HCT116 (cell line): Measurements from ENCODE around the gene CCDC116. TPM values are rescaled to one million over a fixed set of nuclear protein-coding genes. Genes with fewer than 3 reads are reported as not detected.

Experiments used
- ATAC-seq: fragments of 200-7000 bp; cut with Tn5 transposase; 2 replicates; pipeline ENCODE4 v1.9.1; 2020; ENCODE audit warnings: mild to moderate bottlenecking, moderate library complexity
- BruUV-seq: library from RNA; stranded (reverse); fragments of 400-500 nt; replicated peaks from 2 replicates; lab custom pipeline; 2021; lab: Mats Ljungman, UMichigan
- CTCF ChIA-PET: fragments of 300-600 bp; sonication (Branson Sonifier 250); formaldehyde crosslinking; loops from one replicate; lab custom pipeline; 2021; ENCODE audit warnings: antibody characterized with exemption; lab: Charles Lee
- POLR2A ChIA-PET: fragments of 300-600, 350-600 bp; sonication (Branson Sonifier 250); formaldehyde crosslinking; loops from one replicate; lab custom pipeline; 2021; ENCODE audit warnings: antibody characterized with exemption; lab: Charles Lee
- RAD21 ChIA-PET, 2 experiments: fragments of 300-600 bp; sonication (Branson Sonifier 250); formaldehyde crosslinking; loops; one replicate each; lab custom pipeline; 2023; ENCODE audit warnings: low total read pairs in 2 of 2; ENCODE audit not compliant: uncharacterized antibody in 2 of 2, unreplicated experiment in 2 of 2, low non-redundant PET in 1 of 2; lab: Charles Lee
- DNase-seq: peaks from one replicate; pipeline ENCODE4 v3.0.0-alpha.2; 2010; ENCODE audit warnings: low read depth, low spot score
- H2AFZ ChIP-seq: fragments of 200-600 bp; shearing (Covaris generic), sonication (generic); 2 replicates; pipeline ENCODE4 v1.6.1; 2017; ENCODE audit warnings: low read depth, mixed run types, mixed read lengths, antibody characterized with exemption, low read length; ENCODE audit not compliant: poor library complexity, severe bottlenecking
- H3K27ac ChIP-seq: 2 replicates; pipeline ENCODE4 v1.5.1; 2012; ENCODE audit warnings: low read depth, low read length
- H3K27me3 ChIP-seq: fragments of 200-600 bp; sonication (generic); 2 replicates; pipeline ENCODE4 v1.6.1; 2016; ENCODE audit warnings: mixed run types, low read length, mixed read lengths; ENCODE audit not compliant: insufficient read depth
- H3K36me3 ChIP-seq, 2 experiments: fragments of 200-500 bp in 1 of 2; fragments of 200-600 bp in 1 of 2; sonication (Bioruptor generic) in 1 of 2; sonication (generic) in 1 of 2; 2 replicates each; pipeline versions ENCODE4 v1.5.1 to v1.6.1; 2014 to 2016; ENCODE audit warnings: low read length in 2 of 2, inconsistent platforms in 1 of 2, mixed read lengths in 1 of 2, mixed run types in 1 of 2; ENCODE audit not compliant: insufficient read depth in 2 of 2, control insufficient read depth in 1 of 2
- H3K4me1 ChIP-seq, 2 experiments: fragments of 200-600 bp in 1 of 2; sonication (generic) in 1 of 2; 2 replicates each; pipeline versions ENCODE4 v1.5.1 to v1.6.1; 2012 to 2017; ENCODE audit warnings: low read length in 2 of 2, inconsistent platforms in 1 of 2, mild to moderate bottlenecking in 1 of 2, mixed read lengths in 1 of 2, mixed run types in 1 of 2, moderate library complexity in 1 of 2; ENCODE audit not compliant: insufficient read depth in 2 of 2, control insufficient read depth in 1 of 2
- H3K4me2 ChIP-seq: fragments of 200-600 bp; sonication (generic); 2 replicates; pipeline ENCODE4 v1.6.1; 2017; ENCODE audit warnings: mixed run types, low read length, mixed read lengths
- H3K4me3 ChIP-seq, 2 experiments: fragments of 200-600 bp in 1 of 2; sonication (generic) in 1 of 2; replicated peaks in 1 of 2; 2 replicates each; pipeline ENCODE4 v1.5.1; 2011 to 2016; ENCODE audit warnings: low read length in 2 of 2, control low read depth in 1 of 2, low read depth in 1 of 2, mild to moderate bottlenecking in 1 of 2, mixed read lengths in 1 of 2, mixed run types in 1 of 2
- H3K79me2 ChIP-seq: fragments of 200-600 bp; sonication (generic); 2 replicates; pipeline ENCODE4 v1.6.1; 2017; ENCODE audit warnings: mild to moderate bottlenecking, mixed run types, low read length, moderate library complexity, mixed read lengths; ENCODE audit not compliant: insufficient read depth
- H3K9ac ChIP-seq: fragments of 200-600 bp; sonication (generic); 2 replicates; pipeline ENCODE4 v1.6.1; 2016; ENCODE audit warnings: low read length, mixed read lengths
- H3K9me2 ChIP-seq: fragments of 200-600 bp; sonication (generic), shearing (Covaris generic); 2 replicates; pipeline ENCODE4 v1.6.1; 2017; ENCODE audit warnings: mixed run types, mild to moderate bottlenecking, moderate library complexity; ENCODE audit not compliant: insufficient read depth
- H3K9me3 ChIP-seq, 2 experiments: fragments of 200-500 bp in 1 of 2; fragments of 200-600 bp in 1 of 2; sonication (Bioruptor generic) in 1 of 2; sonication (generic) in 1 of 2; 2 replicates each; pipeline ENCODE4 v1.6.1; 2014 to 2017; ENCODE audit warnings: low read length in 2 of 2, mixed read lengths in 2 of 2, inconsistent platforms in 1 of 2, low read depth in 1 of 2, mild to moderate bottlenecking in 1 of 2, mixed run types in 1 of 2, moderate library complexity in 1 of 2; ENCODE audit not compliant: control insufficient read depth in 1 of 2, insufficient read depth in 1 of 2
- H4K20me1 ChIP-seq: fragments of 200-600 bp; sonication (generic), shearing (Covaris generic); 2 replicates; pipeline ENCODE4 v1.6.1; 2017; ENCODE audit warnings: mixed run types, mild to moderate bottlenecking, moderate library complexity; ENCODE audit not compliant: insufficient read depth
- CBX3 ChIP-seq: IDR thresholded peaks from 2 replicates; pipeline ENCODE4 v1.6.1; 2012; ENCODE audit warnings: low read depth
- CEBPB ChIP-seq: IDR thresholded peaks from 2 replicates; pipeline ENCODE4 v1.6.1; 2012; ENCODE audit warnings: low read depth
- EGR1 ChIP-seq: IDR thresholded peaks from 2 replicates; pipeline ENCODE4 v1.6.1; 2012; ENCODE audit warnings: low read depth
- EZH2 ChIP-seq: fragments of 200-600 bp; sonication (generic); IDR thresholded peaks from 2 replicates; pipeline ENCODE4 v1.6.1; 2017; ENCODE audit warnings: antibody characterized with exemption, mixed run types
- FOSL1 ChIP-seq: IDR thresholded peaks from 2 replicates; pipeline ENCODE4 v1.6.1; 2012; ENCODE audit warnings: low read depth
- JUND ChIP-seq: IDR thresholded peaks from 2 replicates; pipeline ENCODE4 v1.6.1; 2012
- POLR2A ChIP-seq: IDR thresholded peaks from 2 replicates; pipeline ENCODE4 v1.7.0; 2011; ENCODE audit warnings: borderline replicate concordance; ENCODE audit not compliant: insufficient read depth, insufficient read length; ENCODE audit errors: extremely low read depth
- POLR2AphosphoS5 ChIP-seq: IDR thresholded peaks from 2 replicates; pipeline ENCODE4 v1.6.1; 2011; ENCODE audit warnings: mild to moderate bottlenecking, low read depth, low read length, moderate library complexity
- RAD21 ChIP-seq: IDR thresholded peaks from 2 replicates; pipeline ENCODE4 v1.6.1; 2012; ENCODE audit warnings: low read depth, mild to moderate bottlenecking
- SRF ChIP-seq: IDR thresholded peaks from 2 replicates; pipeline ENCODE4 v1.6.1; 2012; ENCODE audit warnings: low read depth
- TCF7L2 ChIP-seq: IDR thresholded peaks from 2 replicates; pipeline ENCODE4 v1.7.0; 2011; ENCODE audit warnings: borderline replicate concordance, inconsistent platforms; ENCODE audit not compliant: insufficient read depth, insufficient read length; ENCODE audit errors: extremely low read depth
- intact Hi-C: fragments of 100-400 bp; cut with micrococcal nuclease; formaldehyde crosslinking; loops from 2 replicates; pipeline ENCODE4 v1.10.0; 2022
- total RNA-seq: library from RNA; stranded (reverse); gene quantifications from one replicate; pipeline ENCODE4 v1.2.1, GENCODE V29; 2021; ENCODE audit not compliant: unreplicated experiment
- TF ChIP-seq, protein P1 (sequence below): IDR thresholded peaks from 2 replicates; pipeline ENCODE4 v1.6.1; 2012; ENCODE audit warnings: low read depth

Gene CCDC116
- total RNA-seq, 1 experiment from 2014 or later = 0.66 TPM

- CTCF ChIA-PET = no interaction called here
- POLR2A ChIA-PET = no interaction called here
- no peak for ATAC-seq
Observed at GRCh38 chr22:21669026-21669425, 36.5 kb downstream of the CCDC116 start.

More at GRCh38 chr22:21669026-21669425, 36.5 kb downstream of the CCDC116 start:
- no peak for TF ChIP-seq SRF
- TF ChIP-seq CBX3 = no peak
- no peak for TF ChIP-seq RAD21
- TF ChIP-seq, protein P1, sequence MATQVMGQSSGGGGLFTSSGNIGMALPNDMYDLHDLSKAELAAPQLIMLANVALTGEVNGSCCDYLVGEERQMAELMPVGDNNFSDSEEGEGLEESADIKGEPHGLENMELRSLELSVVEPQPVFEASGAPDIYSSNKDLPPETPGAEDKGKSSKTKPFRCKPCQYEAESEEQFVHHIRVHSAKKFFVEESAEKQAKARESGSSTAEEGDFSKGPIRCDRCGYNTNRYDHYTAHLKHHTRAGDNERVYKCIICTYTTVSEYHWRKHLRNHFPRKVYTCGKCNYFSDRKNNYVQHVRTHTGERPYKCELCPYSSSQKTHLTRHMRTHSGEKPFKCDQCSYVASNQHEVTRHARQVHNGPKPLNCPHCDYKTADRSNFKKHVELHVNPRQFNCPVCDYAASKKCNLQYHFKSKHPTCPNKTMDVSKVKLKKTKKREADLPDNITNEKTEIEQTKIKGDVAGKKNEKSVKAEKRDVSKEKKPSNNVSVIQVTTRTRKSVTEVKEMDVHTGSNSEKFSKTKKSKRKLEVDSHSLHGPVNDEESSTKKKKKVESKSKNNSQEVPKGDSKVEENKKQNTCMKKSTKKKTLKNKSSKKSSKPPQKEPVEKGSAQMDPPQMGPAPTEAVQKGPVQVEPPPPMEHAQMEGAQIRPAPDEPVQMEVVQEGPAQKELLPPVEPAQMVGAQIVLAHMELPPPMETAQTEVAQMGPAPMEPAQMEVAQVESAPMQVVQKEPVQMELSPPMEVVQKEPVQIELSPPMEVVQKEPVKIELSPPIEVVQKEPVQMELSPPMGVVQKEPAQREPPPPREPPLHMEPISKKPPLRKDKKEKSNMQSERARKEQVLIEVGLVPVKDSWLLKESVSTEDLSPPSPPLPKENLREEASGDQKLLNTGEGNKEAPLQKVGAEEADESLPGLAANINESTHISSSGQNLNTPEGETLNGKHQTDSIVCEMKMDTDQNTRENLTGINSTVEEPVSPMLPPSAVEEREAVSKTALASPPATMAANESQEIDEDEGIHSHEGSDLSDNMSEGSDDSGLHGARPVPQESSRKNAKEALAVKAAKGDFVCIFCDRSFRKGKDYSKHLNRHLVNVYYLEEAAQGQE = no peak
- TF ChIP-seq JUND = no peak
- no peak for TF ChIP-seq CEBPB
- no peak for TF ChIP-seq EGR1
- TF ChIP-seq FOSL1 = no peak
- no peak for TF ChIP-seq POLR2AphosphoS5
- TF ChIP-seq TCF7L2 = no peak
- no peak for TF ChIP-seq EZH2
- TF ChIP-seq POLR2A = no peak
- H3K36me3 ChIP-seq = peaks cover 21 to 26% of the 10 kb centered on the region in 2 experiments; a peak in 3 of 4 replicates
- H3K27me3 ChIP-seq = no peaks in the 10 kb centered on the region
- H3K4me1 ChIP-seq = peaks cover 9 to 17% of the 10 kb centered on the region in 2 experiments; a peak in 3 of 4 replicates
- no peak overlapping the region for H3K27ac ChIP-seq
- no peak overlapping the region for H3K9ac ChIP-seq
- H4K20me1 ChIP-seq = no peaks in the 10 kb centered on the region
- no peak for DNase-seq
- no peaks in the 10 kb centered on the region for H3K9me3 ChIP-seq
- intact Hi-C loops = no loop called here
- no peak overlapping the region for H3K4me3 ChIP-seq
- no peak overlapping the region for H3K4me2 ChIP-seq
- BruUV-seq = no TSS peak
- RAD21 ChIA-PET = no interaction called here
- H3K79me2 ChIP-seq = peaks cover 39% of the 10 kb centered on the region
- H2AFZ ChIP-seq = no peak overlapping the region
- no peaks in the 10 kb centered on the region for H3K9me2 ChIP-seq
